Body of pancreas (tissue), 4 donors: Measurements from ENCODE around the gene TACC2. TPM values are rescaled to one million over a fixed set of nuclear protein-coding genes. Genes with fewer than 3 reads are reported as not detected.

Source experiments
- ATAC-seq: fragments of 150-250 bp; one replicate; pipeline ENCODE4 v1.9.1; 2016
- DNase-seq, 4 donors: peaks; one replicate each; pipeline ENCODE4 v3.0.0-alpha.2; 2019
- H3K27ac ChIP-seq, 4 donors: fragments of 200-600 bp; sonication (generic); 1 replicate in 3 of 4; 2 replicates in 1 of 4; pipeline versions ENCODE4 v1.5.1 to v1.6.1; 2016 to 2019; ENCODE audit warnings: mild to moderate bottlenecking in 1 of 4, mixed read lengths in 1 of 4, moderate library complexity in 1 of 4
- H3K27me3 ChIP-seq, 2 donors: fragments of 200-600 bp; sonication (generic); one replicate each; pipeline ENCODE4 v1.6.0; 2016; ENCODE audit warnings: mild to moderate bottlenecking in 1 of 2
- H3K36me3 ChIP-seq, 2 donors: fragments of 200-600 bp; sonication (generic); replicated peaks in 1 of 2; 2 replicates each; pipeline ENCODE4 v1.5.1; 2016; ENCODE audit warnings: low read depth in 2 of 2; ENCODE audit not compliant: insufficient read depth in 1 of 2
- H3K4me1 ChIP-seq: fragments of 200-600 bp; sonication (generic); one replicate; pipeline ENCODE4 v1.6.0; 2016
- H3K4me3 ChIP-seq, 2 donors: fragments of 200-600 bp; sonication (generic); 1 replicate in 1 of 2; 2 replicates in 1 of 2; pipeline ENCODE4 v1.5.1; 2016 to 2019
- H3K9me3 ChIP-seq, 3 donors: fragments of 200-600 bp; sonication (generic); 1 replicate in 2 of 3; 2 replicates in 1 of 3; pipeline ENCODE4 v1.5.1; 2016
- CTCF ChIP-seq, 7 experiments: fragments of 450-650 bp in 4 of 7; fragments of 200-600 bp in 3 of 7; sonication (generic) in 3 of 7; IDR thresholded peaks; one replicate each; pipeline ENCODE4 v1.5.1; 2016 to 2019; ENCODE audit warnings: antibody characterized with exemption in 7 of 7
- POLR2A ChIP-seq, 3 donors: fragments of 450-650 bp; IDR thresholded peaks; one replicate each; pipeline ENCODE4 v1.6.1; 2016; ENCODE audit warnings: antibody characterized with exemption in 3 of 3, mild to moderate bottlenecking in 2 of 3
- WGBS, 2 donors: methylation state at CpG; one replicate each; pipeline ENCODE4 v1.1.5; 2017; 5-methylcytosine and 5-hydroxymethylcytosine counted together
- intact Hi-C: fragments of 100-400 bp; cut with DNase I; formaldehyde crosslinking; loops from one replicate; pipeline ENCODE4 v1.15.1; 2023
- total RNA-seq, 2 donors: library from RNA; depleted of rRNA; stranded (reverse); fragments of >200 nt; gene quantifications; one replicate each; pipeline ENCODE4 v1.1.0, GENCODE V29; 2016

Gene TACC2
- total RNA-seq, 2 donors from 2014 or later: 29.0 to 38.7 TPM

- Histone ChIP-seq H3K9me3 (no peaks in the 10 kb centered on the region), H3K36me3 (peaks cover 0 to 6% of the 10 kb centered on the region in 2 donors), H3K4me1 (peaks cover 7% of the 10 kb centered on the region), H3K27ac (no peak overlapping the region), H3K4me3 (no peak overlapping the region), H3K27me3 (no peaks in the 10 kb centered on the region)
- DNase-seq (no peak), ATAC-seq (no peak)
- WGBS, 2 donors: 91 to 92% methylated on average over 8 of the region's 8 CpGs
- TF ChIP-seq POLR2A (IDR thresholded peaks at IDR 0.05): no peak
- no peak for TF ChIP-seq CTCF (IDR thresholded peaks at IDR 0.05)
- intact Hi-C loops: no loop called here
These were observed 141.6 kb downstream of the TACC2 start for GRCh38 chr10:122130474-122131110.

DNA sequence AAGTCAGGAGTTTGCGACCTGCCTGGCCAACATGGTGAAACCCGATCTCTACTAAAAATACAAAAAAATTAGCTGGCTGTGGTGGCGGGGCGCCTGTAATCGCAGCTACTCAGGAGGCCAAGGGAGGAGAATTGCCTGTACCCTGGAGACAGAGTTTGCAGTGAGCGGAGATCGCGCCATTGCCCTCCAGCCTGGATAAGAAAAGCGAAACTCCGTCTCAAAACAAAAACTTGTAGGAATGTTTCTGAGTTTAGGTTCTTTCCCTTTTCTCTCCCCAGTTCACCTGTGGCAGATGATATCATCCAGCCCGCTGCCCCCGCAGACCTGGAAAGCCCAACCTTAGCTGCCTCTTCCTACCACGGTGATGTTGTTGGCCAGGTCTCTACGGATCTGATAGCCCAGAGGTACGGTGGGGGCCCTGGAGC is 143.4 kb downstream of the TACC2 start:
- H3K9me3 ChIP-seq: no peaks in the 10 kb centered on the region
- intact Hi-C loops: no loop called here
- H3K4me1 ChIP-seq: peaks cover 3% of the 10 kb centered on the region
- no peak for DNase-seq
- H3K27ac ChIP-seq: no peak overlapping the region
- H3K36me3 ChIP-seq: peaks cover 2 to 6% of the 10 kb centered on the region in 2 donors
- no peaks in the 10 kb centered on the region for H3K27me3 ChIP-seq
- 79 to 84% methylated on average over 15 of the region's 15 CpGs for WGBS, 2 donors
- ATAC-seq: no peak
- TF ChIP-seq CTCF (IDR thresholded peaks at IDR 0.05): no peak
- no peak for TF ChIP-seq POLR2A (IDR thresholded peaks at IDR 0.05)
- H3K4me3 ChIP-seq: no peak overlapping the region

GRCh38 chr10:122132882-122133565 is 144.1 kb downstream of the TACC2 start:
- TF ChIP-seq CTCF (IDR thresholded peaks at IDR 0.05) (no peak), POLR2A (IDR thresholded peaks at IDR 0.05) (no peak)
- Histone ChIP-seq H3K36me3 (peaks cover 2 to 6% of the 10 kb centered on the region in 2 donors), H3K27ac (no peak overlapping the region), H3K4me1 (no peaks in the 10 kb centered on the region), H3K4me3 (no peak overlapping the region), H3K9me3 (no peaks in the 10 kb centered on the region), H3K27me3 (no peaks in the 10 kb centered on the region)
- intact Hi-C loops: no loop called here
- WGBS, 2 donors: 79 to 90% methylated on average over 12 of the region's 12 CpGs
- DNase-seq (no peak), ATAC-seq (no peak)

DNA sequence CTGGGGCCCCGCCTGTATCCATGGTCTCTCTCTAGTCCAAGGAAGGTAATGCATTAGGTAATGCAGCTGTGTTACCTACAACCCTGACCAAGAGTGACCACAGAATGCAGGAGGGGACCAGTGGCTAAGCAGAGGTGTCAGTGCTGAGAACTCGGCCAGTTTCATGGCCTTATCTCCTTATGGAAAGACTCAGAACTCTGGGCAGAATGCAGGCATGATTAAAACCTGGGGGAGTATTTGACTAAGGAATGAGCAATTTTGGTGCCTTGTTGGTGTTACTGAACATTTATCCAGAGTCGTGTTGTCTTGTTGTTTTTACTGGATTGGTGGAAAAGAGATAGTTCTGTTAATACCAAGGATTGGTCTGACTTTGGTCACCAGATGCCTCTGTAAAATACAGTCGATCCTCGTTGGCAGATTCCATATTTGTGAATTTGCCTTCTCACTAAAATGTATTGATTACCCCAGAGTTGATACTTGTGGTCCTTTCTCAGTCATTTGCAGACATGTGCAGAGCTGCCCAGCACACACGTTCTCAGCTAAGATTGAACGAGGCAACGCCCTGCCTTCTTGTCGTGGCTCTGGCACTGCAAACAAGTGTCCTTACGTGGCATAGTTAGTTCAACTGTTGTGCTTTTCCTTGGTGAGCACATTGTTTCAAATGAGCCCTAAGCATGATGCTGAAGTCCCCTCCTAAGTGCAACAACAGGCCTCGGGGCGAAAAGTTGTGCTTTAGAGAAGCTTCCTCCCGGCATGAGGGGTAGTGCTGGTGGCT is 146.5 kb downstream of the TACC2 start:
- Histone ChIP-seq H3K9me3 (no peaks in the 10 kb centered on the region), H3K4me1 (no peaks in the 10 kb centered on the region), H3K27ac (no peak overlapping the region), H3K36me3 (peaks cover 2 to 6% of the 10 kb centered on the region in 2 donors), H3K27me3 (no peaks in the 10 kb centered on the region), H3K4me3 (no peak overlapping the region)
- TF ChIP-seq POLR2A (IDR thresholded peaks at IDR 0.05): no peak
- TF ChIP-seq CTCF (IDR thresholded peaks at IDR 0.05): no peak
- DNase-seq: no peak
- intact Hi-C loops: no loop called here
- ATAC-seq: no peak
- 89 to 91% methylated on average over 12 to 13 of the region's 13 CpGs for WGBS, 2 donors
